Measurements from ENCODE around the gene NOC2L. TPM values are rescaled to one million over a fixed set of nuclear protein-coding genes. Genes with fewer than 3 reads are reported as not detected.

Gene NOC2L
- total RNA-seq, 2 donors from 2014 or later: 29.5 to 38.8 TPM

DNA sequence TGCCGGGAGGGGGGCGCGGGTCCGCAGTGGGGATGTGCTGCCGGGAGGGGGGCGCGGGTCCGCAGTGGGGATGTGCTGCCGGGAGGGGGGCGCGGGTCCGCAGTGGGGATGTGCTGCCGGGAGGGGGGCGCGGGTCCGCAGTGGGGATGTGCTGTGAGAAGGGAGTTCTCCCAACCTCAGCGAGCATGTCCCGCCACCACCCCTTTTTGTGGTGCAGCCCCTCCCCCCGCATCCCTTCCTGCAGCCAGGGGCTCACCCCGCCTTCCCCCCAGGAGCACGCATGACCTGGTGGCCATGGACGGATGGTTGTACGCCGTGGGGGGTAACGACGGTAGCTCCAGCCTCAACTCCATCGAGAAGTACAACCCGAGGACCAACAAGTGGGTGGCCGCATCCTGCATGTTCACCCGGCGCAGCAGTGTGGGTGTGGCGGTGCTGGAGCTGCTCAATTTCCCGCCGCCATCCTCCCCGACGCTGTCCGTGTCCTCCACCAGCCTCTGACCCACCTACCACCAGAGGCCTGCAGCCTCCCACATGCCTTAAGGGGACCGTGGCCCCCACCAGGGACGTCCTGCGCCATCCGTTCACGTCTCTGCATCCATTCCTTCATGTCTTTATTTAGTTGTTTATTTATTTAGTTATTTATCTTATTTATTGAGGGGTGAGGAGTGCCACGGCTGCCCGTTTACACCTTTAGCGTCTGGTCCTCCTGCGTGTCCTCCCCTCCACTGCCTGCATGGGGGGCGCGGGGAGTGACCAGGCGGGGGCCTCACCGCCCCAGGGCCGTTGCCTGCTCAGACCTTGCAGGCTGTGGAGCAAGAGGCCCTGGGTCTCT is 5.9 kb upstream of the NOC2L start:
- Histone ChIP-seq H3K4me1 (peaks cover 0 to 29% of the 10 kb centered on the region in 2 donors), H3K4me3 (no peak overlapping the region), H3K27ac (no peak overlapping the region), H3K9me3 (no peaks in the 10 kb centered on the region), H3K27me3 (no peaks in the 10 kb centered on the region), H3K36me3 (no peaks in the 10 kb centered on the region)
- TF ChIP-seq, protein P1, sequence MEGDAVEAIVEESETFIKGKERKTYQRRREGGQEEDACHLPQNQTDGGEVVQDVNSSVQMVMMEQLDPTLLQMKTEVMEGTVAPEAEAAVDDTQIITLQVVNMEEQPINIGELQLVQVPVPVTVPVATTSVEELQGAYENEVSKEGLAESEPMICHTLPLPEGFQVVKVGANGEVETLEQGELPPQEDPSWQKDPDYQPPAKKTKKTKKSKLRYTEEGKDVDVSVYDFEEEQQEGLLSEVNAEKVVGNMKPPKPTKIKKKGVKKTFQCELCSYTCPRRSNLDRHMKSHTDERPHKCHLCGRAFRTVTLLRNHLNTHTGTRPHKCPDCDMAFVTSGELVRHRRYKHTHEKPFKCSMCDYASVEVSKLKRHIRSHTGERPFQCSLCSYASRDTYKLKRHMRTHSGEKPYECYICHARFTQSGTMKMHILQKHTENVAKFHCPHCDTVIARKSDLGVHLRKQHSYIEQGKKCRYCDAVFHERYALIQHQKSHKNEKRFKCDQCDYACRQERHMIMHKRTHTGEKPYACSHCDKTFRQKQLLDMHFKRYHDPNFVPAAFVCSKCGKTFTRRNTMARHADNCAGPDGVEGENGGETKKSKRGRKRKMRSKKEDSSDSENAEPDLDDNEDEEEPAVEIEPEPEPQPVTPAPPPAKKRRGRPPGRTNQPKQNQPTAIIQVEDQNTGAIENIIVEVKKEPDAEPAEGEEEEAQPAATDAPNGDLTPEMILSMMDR (IDR thresholded peaks at IDR 0.05): no peak
- DNase-seq (ENCODE audit: low spot score): no peak

DNA sequence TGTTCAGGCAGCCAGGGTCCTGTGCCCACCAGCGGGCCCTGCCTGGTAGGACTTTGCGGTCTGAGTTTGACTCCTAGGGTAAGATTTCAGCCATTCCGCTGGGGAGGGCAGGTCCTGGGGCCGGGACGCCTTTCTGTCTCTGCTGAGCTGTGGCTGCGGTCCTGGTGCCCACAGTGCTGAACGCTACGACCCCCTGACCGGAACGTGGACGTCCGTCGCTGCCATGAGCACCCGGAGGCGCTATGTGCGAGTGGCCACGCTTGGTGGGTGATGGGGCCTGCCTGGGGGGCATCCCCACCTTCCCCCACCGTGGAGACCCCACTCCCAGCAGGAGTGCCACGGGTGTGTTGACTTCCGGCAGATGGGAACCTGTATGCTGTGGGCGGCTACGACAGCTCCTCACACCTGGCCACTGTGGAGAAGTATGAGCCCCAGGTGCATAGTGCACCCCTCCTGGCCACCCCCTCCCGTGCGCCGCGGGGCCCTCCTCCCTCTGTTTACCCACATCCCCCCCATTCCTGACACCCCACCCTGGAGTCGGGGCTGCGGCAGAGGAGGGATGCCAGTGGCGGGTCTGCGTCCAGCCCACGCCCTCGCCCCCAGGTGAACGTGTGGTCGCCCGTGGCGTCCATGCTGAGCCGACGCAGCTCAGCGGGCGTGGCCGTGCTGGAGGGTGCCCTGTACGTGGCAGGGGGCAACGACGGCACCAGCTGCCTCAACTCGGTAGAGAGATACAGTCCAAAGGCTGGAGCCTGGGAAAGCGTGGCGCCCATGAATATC is 4.9 kb upstream of the NOC2L start:
- H3K4me3 ChIP-seq: no peak overlapping the region
- peaks cover 0 to 35% of the 10 kb centered on the region in 2 donors for H3K4me1 ChIP-seq
- H3K9me3 ChIP-seq: no peaks in the 10 kb centered on the region
- TF ChIP-seq, protein P1 (IDR thresholded peaks at IDR 0.05): no peak
- H3K36me3 ChIP-seq: no peaks in the 10 kb centered on the region
- no peaks in the 10 kb centered on the region for H3K27me3 ChIP-seq
- no peak overlapping the region for H3K27ac ChIP-seq
- DNase-seq (ENCODE audit: low spot score): no peak

DNA sequence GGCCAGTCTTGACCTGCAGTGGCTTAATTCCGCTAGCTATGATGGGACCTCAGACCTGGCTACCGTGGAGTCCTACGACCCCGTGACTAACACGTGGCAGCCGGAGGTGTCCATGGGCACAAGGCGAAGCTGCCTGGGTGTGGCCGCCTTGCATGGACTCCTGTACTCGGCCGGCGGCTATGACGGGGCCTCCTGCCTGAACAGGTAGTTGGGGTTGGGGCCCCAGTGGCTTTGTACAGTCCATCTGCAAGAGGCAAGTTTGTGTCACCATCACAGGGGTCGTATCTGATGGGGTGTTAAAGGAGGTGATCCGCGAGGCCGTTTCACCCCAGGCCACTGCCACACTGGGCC is 4.2 kb upstream of the NOC2L start:
- H3K27ac ChIP-seq: no peak overlapping the region
- H3K27me3 ChIP-seq: no peaks in the 10 kb centered on the region
- no peaks in the 10 kb centered on the region for H3K9me3 ChIP-seq
- no peak overlapping the region for H3K4me3 ChIP-seq
- no peaks in the 10 kb centered on the region for H3K36me3 ChIP-seq
- peaks cover 0 to 40% of the 10 kb centered on the region in 2 donors for H3K4me1 ChIP-seq
- TF ChIP-seq, protein P1 (IDR thresholded peaks at IDR 0.05): no peak
- no peak for DNase-seq (ENCODE audit: low spot score)

DNA sequence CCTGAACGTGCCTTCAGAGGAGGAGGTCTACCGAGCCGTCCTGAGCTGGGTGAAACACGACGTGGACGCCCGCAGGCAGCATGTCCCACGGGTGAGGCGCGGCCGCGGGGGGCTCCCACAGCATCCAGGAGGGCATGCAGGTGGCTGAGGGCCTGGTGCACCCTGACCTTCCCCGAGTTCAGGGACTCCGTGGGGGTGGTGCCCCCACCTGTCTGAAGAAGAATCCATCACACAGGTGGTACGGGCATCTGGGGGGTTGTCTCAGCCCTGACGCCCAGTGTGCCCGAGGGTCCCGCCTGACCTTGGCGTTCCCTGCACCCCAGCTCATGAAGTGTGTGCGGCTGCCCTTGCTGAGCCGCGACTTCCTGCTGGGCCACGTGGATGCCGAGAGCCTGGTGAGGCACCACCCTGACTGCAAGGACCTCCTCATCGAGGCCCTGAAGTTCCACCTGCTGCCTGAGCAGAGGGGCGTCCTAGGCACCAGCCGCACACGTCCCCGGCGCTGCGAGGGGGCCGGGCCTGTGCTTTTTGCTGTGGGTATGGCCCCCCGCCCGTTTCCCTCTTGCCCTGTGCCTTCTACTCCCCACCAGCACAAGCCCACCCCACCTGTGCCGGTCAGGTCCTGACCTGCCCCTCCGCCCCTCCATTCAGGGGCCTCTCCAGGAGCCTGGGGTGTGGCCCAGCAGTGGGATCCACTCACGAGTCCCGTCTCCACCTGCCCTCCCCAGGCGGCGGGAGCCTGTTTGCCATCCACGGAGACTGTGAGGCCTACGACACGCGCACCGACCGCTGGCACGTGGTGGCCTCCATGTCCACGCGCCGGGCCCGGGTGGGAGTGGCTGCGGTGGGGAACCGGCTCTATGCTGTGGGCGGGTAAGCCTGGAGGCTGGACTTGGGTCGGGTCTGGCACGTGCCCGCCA is 3.6 kb upstream of the NOC2L start:
- H3K27me3 ChIP-seq: no peaks in the 10 kb centered on the region
- TF ChIP-seq, protein P1 (IDR thresholded peaks at IDR 0.05): no peak
- peaks cover 0 to 46% of the 10 kb centered on the region in 2 donors for H3K4me1 ChIP-seq
- DNase-seq (ENCODE audit: low spot score): no peak
- H3K36me3 ChIP-seq: no peaks in the 10 kb centered on the region
- H3K4me3 ChIP-seq: no peak overlapping the region
- no peaks in the 10 kb centered on the region for H3K9me3 ChIP-seq
- no peak overlapping the region for H3K27ac ChIP-seq

DNA sequence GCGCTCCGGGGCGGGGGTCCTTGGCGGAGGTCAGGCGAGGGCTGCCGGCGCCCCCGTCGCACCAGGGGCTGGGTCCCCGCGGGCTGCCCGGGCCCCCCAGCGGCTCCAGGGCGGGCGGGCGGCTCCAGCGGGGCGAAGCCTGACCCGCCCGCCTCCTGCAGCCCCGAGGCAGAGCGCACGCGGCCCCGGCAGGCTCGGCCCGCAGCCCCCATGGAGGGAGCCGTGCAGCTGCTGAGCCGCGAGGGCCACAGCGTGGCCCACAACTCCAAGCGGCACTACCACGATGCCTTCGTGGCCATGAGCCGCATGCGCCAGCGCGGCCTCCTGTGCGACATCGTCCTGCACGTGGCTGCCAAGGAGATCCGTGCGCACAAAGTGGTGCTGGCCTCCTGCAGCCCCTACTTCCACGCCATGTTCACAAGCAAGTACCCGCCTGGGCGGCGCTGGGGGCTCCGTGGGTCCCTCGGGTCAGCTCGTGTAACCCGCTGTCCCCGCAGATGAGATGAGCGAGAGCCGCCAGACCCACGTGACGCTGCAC is 2.1 kb upstream of the NOC2L start:
- H3K27ac ChIP-seq: no peak overlapping the region
- H3K4me1 ChIP-seq: peaks cover 0 to 39% of the 10 kb centered on the region in 2 donors
- peak overlapping the region; percentile 88 to 100 for H3K4me3 ChIP-seq
- TF ChIP-seq, protein P1 (IDR thresholded peaks at IDR 0.05): no peak
- peaks cover 7% of the 10 kb centered on the region for H3K36me3 ChIP-seq
- no peaks in the 10 kb centered on the region for H3K9me3 ChIP-seq
- DNase-seq (ENCODE audit: low spot score): no peak
- no peaks in the 10 kb centered on the region for H3K27me3 ChIP-seq

Measured in right atrium auricular region (tissue), 2 donors.